GM21717 (cell line): ENCODE measurements around the gene TNFRSF12A.

Experiments used
- ATAC-seq: cut with Tn5 transposase; IDR thresholded peaks from one replicate; pipeline ENCODE4 v1.9.1; 2021; ENCODE audit warnings: mild to moderate bottlenecking, moderate library complexity; ENCODE audit not compliant: unreplicated experiment

The TNFRSF12A gene

GRCh38 chr16:3025032-3026002 lies 5.1 kb downstream of the TNFRSF12A start:
- no peak for ATAC-seq

GRCh38 chr16:3026003-3026378 lies 5.8 kb downstream of the TNFRSF12A start:
- no peak for ATAC-seq

- ATAC-seq, result no peak
Measured at GRCh38 chr16:3026609-3027488, 6.7 kb downstream of the TNFRSF12A start.

GRCh38 chr16:3027489-3027795 lies 7.3 kb downstream of the TNFRSF12A start:
- ATAC-seq, result no peak

GRCh38 chr16:3027983-3028715 lies 8.0 kb downstream of the TNFRSF12A start:
- ATAC-seq, result no peak

- ATAC-seq, result no peak
Measured at GRCh38 chr16:3028716-3029319, 8.7 kb downstream of the TNFRSF12A start.

- ATAC-seq, result no peak
Measured at GRCh38 chr16:3029491-3030221, 9.5 kb downstream of the TNFRSF12A start.

GRCh38 chr16:3030222-3031212 lies 10.3 kb downstream of the TNFRSF12A start:
- no peak for ATAC-seq

- no peak for ATAC-seq
Measured at GRCh38 chr16:3032624-3033023, 12.5 kb downstream of the TNFRSF12A start.

- ATAC-seq, result no peak
Measured at GRCh38 chr16:3035289-3035971, 15.3 kb downstream of the TNFRSF12A start.

- no peak for ATAC-seq
Measured at GRCh38 chr16:3035972-3036725, 16.0 kb downstream of the TNFRSF12A start.

GRCh38 chr16:3036726-3037315 lies 16.7 kb downstream of the TNFRSF12A start, which contains the start of gene BICDL2:
Gene BICDL2 (minus strand): TSS chr16:3036944. CDS start chr16:3035496, 1,448 bp downstream.
- no peak for ATAC-seq

- no peak for ATAC-seq
Measured at GRCh38 chr16:3038256-3038655, 18.1 kb downstream of the TNFRSF12A start.

- no peak for ATAC-seq
Measured at GRCh38 chr16:3038896-3039295, 18.7 kb downstream of the TNFRSF12A start.

- ATAC-seq, result no peak
Measured at GRCh38 chr16:3042376-3042775, 22.2 kb downstream of the TNFRSF12A start.

- ATAC-seq, result no peak
Measured at GRCh38 chr16:3044708-3045107, 24.5 kb downstream of the TNFRSF12A start.
